ENCODE measurements around the gene CD200R1. TPM values are rescaled to one million over a fixed set of nuclear protein-coding genes. Genes with fewer than 3 reads are reported as not detected.

Gene CD200R1
- total and polyA plus RNA-seq, 2 of the 13 experiments (the other 11 are each of a cell fraction or from before 2014, with no cell fraction given): 0.04 TPM; not detected in 1

- TF ChIP-seq, protein P1, sequence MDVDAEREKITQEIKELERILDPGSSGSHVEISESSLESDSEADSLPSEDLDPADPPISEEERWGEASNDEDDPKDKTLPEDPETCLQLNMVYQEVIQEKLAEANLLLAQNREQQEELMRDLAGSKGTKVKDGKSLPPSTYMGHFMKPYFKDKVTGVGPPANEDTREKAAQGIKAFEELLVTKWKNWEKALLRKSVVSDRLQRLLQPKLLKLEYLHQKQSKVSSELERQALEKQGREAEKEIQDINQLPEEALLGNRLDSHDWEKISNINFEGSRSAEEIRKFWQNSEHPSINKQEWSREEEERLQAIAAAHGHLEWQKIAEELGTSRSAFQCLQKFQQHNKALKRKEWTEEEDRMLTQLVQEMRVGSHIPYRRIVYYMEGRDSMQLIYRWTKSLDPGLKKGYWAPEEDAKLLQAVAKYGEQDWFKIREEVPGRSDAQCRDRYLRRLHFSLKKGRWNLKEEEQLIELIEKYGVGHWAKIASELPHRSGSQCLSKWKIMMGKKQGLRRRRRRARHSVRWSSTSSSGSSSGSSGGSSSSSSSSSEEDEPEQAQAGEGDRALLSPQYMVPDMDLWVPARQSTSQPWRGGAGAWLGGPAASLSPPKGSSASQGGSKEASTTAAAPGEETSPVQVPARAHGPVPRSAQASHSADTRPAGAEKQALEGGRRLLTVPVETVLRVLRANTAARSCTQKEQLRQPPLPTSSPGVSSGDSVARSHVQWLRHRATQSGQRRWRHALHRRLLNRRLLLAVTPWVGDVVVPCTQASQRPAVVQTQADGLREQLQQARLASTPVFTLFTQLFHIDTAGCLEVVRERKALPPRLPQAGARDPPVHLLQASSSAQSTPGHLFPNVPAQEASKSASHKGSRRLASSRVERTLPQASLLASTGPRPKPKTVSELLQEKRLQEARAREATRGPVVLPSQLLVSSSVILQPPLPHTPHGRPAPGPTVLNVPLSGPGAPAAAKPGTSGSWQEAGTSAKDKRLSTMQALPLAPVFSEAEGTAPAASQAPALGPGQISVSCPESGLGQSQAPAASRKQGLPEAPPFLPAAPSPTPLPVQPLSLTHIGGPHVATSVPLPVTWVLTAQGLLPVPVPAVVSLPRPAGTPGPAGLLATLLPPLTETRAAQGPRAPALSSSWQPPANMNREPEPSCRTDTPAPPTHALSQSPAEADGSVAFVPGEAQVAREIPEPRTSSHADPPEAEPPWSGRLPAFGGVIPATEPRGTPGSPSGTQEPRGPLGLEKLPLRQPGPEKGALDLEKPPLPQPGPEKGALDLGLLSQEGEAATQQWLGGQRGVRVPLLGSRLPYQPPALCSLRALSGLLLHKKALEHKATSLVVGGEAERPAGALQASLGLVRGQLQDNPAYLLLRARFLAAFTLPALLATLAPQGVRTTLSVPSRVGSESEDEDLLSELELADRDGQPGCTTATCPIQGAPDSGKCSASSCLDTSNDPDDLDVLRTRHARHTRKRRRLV (CRISPR knock-in tag; IDR thresholded peaks at IDR 0.05): no peak
- 0 out of 2 replicates have a peak, but pooled peaks have one; percentile 48 for TF ChIP-seq FOXK1 (CRISPR knock-in tag; IDR thresholded peaks at IDR 0.05; ENCODE audit: borderline replicate concordance, low read depth)
- 0 out of 2 replicates have a peak, but pooled peaks have one; percentile 38 for TF ChIP-seq GATAD2A (CRISPR knock-in tag; IDR thresholded peaks at IDR 0.05)
- TF ChIP-seq RXRB (CRISPR knock-in tag; IDR thresholded peaks at IDR 0.05; ENCODE audit: borderline replicate concordance): 0 out of 2 replicates have a peak, but pooled peaks have one; percentile 27
- peak; percentile 36; the same call in 1 of the 2 replicates for TF ChIP-seq POGZ (CRISPR knock-in tag; IDR thresholded peaks at IDR 0.05)
- 0 out of 2 replicates have a peak, but pooled peaks have one; percentile 25 for TF ChIP-seq MIXL1 (CRISPR knock-in tag; IDR thresholded peaks at IDR 0.05)
- peak; percentile 88 for TF ChIP-seq FOSL2 (CRISPR knock-in tag; IDR thresholded peaks at IDR 0.05)
- TF ChIP-seq MED8 (CRISPR knock-in tag; IDR thresholded peaks at IDR 0.05; ENCODE audit: insufficient replicate concordance): no peak
- no peak for TF ChIP-seq ZNF451 (CRISPR knock-in tag; IDR thresholded peaks at IDR 0.05)
- TF ChIP-seq ZNF644 (CRISPR knock-in tag; IDR thresholded peaks at IDR 0.05; ENCODE audit: low read depth): peak; percentile 80
- 0 out of 2 replicates have a peak, but pooled peaks have one; percentile 23 for TF ChIP-seq SAP130 (CRISPR knock-in tag; IDR thresholded peaks at IDR 0.05; ENCODE audit: low read depth)
- TF ChIP-seq SOX5 (CRISPR knock-in tag; IDR thresholded peaks at IDR 0.05; ENCODE audit: borderline replicate concordance): peak; percentile 38; the same call in 1 of the 2 replicates
- peak; percentile 11; the same call in 1 of the 2 replicates for TF ChIP-seq SALL1 (CRISPR knock-in tag; IDR thresholded peaks at IDR 0.05)
- TF ChIP-seq ZNF432 (CRISPR knock-in tag; IDR thresholded peaks at IDR 0.05; ENCODE audit: borderline replicate concordance): no peak
- TF ChIP-seq GABPA (IDR thresholded peaks at IDR 0.05; ENCODE audit: low read depth, low read length): no peak
- 0 out of 2 replicates have a peak, but pooled peaks have one; percentile 13 for TF ChIP-seq GABPA (CRISPR knock-in tag; IDR thresholded peaks at IDR 0.05; ENCODE audit: low read depth)
- no peak for TF ChIP-seq NR3C1 (CRISPR knock-in tag; IDR thresholded peaks at IDR 0.05)
- peak; percentile 23; the same call in 1 of the 2 replicates for TF ChIP-seq HMG20A (CRISPR knock-in tag; IDR thresholded peaks at IDR 0.05; ENCODE audit: borderline replicate concordance)
- TF ChIP-seq, protein P2, sequence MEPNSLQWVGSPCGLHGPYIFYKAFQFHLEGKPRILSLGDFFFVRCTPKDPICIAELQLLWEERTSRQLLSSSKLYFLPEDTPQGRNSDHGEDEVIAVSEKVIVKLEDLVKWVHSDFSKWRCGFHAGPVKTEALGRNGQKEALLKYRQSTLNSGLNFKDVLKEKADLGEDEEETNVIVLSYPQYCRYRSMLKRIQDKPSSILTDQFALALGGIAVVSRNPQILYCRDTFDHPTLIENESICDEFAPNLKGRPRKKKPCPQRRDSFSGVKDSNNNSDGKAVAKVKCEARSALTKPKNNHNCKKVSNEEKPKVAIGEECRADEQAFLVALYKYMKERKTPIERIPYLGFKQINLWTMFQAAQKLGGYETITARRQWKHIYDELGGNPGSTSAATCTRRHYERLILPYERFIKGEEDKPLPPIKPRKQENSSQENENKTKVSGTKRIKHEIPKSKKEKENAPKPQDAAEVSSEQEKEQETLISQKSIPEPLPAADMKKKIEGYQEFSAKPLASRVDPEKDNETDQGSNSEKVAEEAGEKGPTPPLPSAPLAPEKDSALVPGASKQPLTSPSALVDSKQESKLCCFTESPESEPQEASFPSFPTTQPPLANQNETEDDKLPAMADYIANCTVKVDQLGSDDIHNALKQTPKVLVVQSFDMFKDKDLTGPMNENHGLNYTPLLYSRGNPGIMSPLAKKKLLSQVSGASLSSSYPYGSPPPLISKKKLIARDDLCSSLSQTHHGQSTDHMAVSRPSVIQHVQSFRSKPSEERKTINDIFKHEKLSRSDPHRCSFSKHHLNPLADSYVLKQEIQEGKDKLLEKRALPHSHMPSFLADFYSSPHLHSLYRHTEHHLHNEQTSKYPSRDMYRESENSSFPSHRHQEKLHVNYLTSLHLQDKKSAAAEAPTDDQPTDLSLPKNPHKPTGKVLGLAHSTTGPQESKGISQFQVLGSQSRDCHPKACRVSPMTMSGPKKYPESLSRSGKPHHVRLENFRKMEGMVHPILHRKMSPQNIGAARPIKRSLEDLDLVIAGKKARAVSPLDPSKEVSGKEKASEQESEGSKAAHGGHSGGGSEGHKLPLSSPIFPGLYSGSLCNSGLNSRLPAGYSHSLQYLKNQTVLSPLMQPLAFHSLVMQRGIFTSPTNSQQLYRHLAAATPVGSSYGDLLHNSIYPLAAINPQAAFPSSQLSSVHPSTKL (CRISPR knock-in tag; IDR thresholded peaks at IDR 0.05): peak; percentile 66
- peak; percentile 43; the same call in 1 of the 2 replicates for TF ChIP-seq FOXA3 (CRISPR knock-in tag; IDR thresholded peaks at IDR 0.05)
These were observed 5.2 kb upstream of the CD200R1 start (continued) for GRCh38 chr3:112980080-112980479.

All from HepG2 (cell line).